Sigmoid colon (tissue), 7 donors: ENCODE data around the gene PDE9A. TPM values are rescaled to one million over a fixed set of nuclear protein-coding genes. Genes with fewer than 3 reads are reported as not detected.

Experiments
- DNase-seq: peaks from one replicate; pipeline ENCODE4 v3.0.0-alpha.2; 2019
- H3K27ac ChIP-seq, 4 donors: fragments of 200-600 bp; sonication (generic); one replicate each; pipeline ENCODE4 v1.5.1; 2016 to 2019; ENCODE audit warnings: mild to moderate bottlenecking in 1 of 4
- H3K27me3 ChIP-seq, 3 donors: fragments of 200-600 bp; sonication (generic); one replicate each; pipeline ENCODE4 v1.5.1; 2019; ENCODE audit warnings: mild to moderate bottlenecking in 1 of 3
- H3K36me3 ChIP-seq, 4 donors: fragments of 200-600 bp; sonication (generic); one replicate each; pipeline ENCODE4 v1.5.1; 2016 to 2019
- H3K4me1 ChIP-seq, 4 donors: fragments of 200-600 bp; sonication (generic); one replicate each; pipeline ENCODE4 v1.5.1; 2017 to 2019
- H3K4me3 ChIP-seq, 4 donors: fragments of 200-600 bp; sonication (generic); one replicate each; pipeline ENCODE4 v1.5.1; 2017 to 2019; ENCODE audit warnings: mild to moderate bottlenecking in 2 of 4, moderate library complexity in 1 of 4
- H3K9me3 ChIP-seq, 4 donors: fragments of 200-600 bp in 3 of 4; sonication (generic) in 3 of 4; one replicate each; pipeline versions ENCODE4 v1.5.1 to v1.6.1; 2013 to 2019
- EP300 ChIP-seq, 4 donors: sonication (generic); formaldehyde crosslinking; IDR thresholded peaks; one replicate each; pipeline ENCODE4 v1.6.1; 2017; ENCODE audit warnings: antibody characterized with exemption in 4 of 4
- POLR2A ChIP-seq, 2 donors: fragments of 450-650 bp; IDR thresholded peaks; one replicate each; pipeline ENCODE4 v1.6.1; 2016; ENCODE audit warnings: antibody characterized with exemption in 2 of 2, mild to moderate bottlenecking in 2 of 2, moderate library complexity in 2 of 2
- POLR2AphosphoS5 ChIP-seq, 4 donors: sonication (generic); formaldehyde crosslinking; IDR thresholded peaks; one replicate each; pipeline ENCODE4 v1.6.1; 2017; ENCODE audit warnings: antibody characterized with exemption in 4 of 4
- WGBS, 2 donors: extraction: QIAGEN DNeasy Blood & Tissue Kit; methylation state at CpG; one replicate each; pipeline ENCODE4 v1.1.7; 2013; 5-methylcytosine and 5-hydroxymethylcytosine counted together
- intact Hi-C: fragments of 100-400 bp; cut with DNase I; formaldehyde crosslinking; loops from one replicate; pipeline ENCODE4 v1.15.1; 2023
- polyA plus RNA-seq, 3 donors: library from polyadenylated mRNA; stranded (reverse); fragments of 200-250 nt; gene quantifications; one replicate each; pipeline ENCODE4 v1.2.3, GENCODE V29; 2013
- total RNA-seq, 4 donors: library from RNA; depleted of rRNA; stranded (reverse); fragments of >200 nt; gene quantifications; one replicate each; pipeline ENCODE4 v1.1.0, GENCODE V29; 2016
- TF ChIP-seq, protein P1 (sequence below), 4 experiments: fragments of 450-650 bp in 3 of 4; fragments of 200-600 bp in 1 of 4; IDR thresholded peaks; one replicate each; pipeline ENCODE4 v1.5.1; 2016 to 2019; ENCODE audit warnings: antibody characterized with exemption in 4 of 4, mild to moderate bottlenecking in 3 of 4, moderate library complexity in 2 of 4
- donor health status: healthy with polysubstance abuse.
- donor health status: Bipolar disorder and iron deficiency.
- donor health status: healthy.

The PDE9A gene
- total and polyA plus RNA-seq, 7 donors: 71.6 to 433 (median 102) TPM

DNA sequence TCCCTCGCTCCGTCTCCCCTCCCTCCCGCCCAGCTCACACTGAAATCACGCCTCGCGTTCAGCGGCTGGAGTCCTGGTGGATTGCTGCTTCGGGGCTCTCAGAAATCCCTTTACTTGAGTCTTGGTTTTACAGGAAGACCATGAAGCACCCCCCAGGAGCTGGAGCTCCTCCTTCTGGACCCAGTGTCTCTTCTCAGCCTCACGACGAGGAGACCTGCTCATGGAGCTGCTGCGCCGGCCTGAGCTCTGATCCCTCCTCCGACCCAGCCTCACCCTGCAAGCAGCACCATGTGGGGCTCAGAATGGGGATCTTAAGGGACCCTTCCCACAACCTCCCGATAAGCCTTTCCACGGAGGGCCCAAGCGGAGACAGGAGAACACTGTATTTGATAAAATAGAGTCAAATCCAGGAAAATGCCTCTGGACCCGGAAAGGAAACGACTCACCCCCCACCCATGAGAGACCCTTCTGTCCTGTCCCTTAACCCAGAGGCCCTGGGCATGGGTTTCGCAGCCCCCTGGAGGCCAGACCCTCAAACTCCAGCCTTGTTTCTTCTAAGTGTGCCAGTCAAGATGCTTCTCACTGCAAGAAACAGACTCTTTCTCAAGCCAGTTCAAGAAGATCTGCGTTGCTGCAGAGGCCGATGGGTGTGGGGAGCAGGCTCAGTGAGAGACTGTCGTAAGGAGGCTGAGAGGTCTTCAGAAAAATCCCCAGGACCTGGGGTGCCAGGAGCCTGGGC, 26.1 kb downstream of the PDE9A start:
- 94% methylated on average over 22 of the region's 22 CpGs for WGBS, 2 donors
- Histone ChIP-seq H3K27ac (no peak overlapping the region), H3K4me3 (no peak overlapping the region), H3K36me3 (peaks cover 0 to 8% (median 0%) of the 10 kb centered on the region in 4 donors), H3K27me3 (no peaks in the 10 kb centered on the region), H3K4me1 (peaks cover 0 to 57% (median 41%) of the 10 kb centered on the region in 4 donors), H3K9me3 (no peaks in the 10 kb centered on the region)
- intact Hi-C loops: loop anchor here (1.0 kb wide), 1 partner anchor 12 kb away; no protein-coding TSS in a partner anchor
- TF ChIP-seq, protein P1, sequence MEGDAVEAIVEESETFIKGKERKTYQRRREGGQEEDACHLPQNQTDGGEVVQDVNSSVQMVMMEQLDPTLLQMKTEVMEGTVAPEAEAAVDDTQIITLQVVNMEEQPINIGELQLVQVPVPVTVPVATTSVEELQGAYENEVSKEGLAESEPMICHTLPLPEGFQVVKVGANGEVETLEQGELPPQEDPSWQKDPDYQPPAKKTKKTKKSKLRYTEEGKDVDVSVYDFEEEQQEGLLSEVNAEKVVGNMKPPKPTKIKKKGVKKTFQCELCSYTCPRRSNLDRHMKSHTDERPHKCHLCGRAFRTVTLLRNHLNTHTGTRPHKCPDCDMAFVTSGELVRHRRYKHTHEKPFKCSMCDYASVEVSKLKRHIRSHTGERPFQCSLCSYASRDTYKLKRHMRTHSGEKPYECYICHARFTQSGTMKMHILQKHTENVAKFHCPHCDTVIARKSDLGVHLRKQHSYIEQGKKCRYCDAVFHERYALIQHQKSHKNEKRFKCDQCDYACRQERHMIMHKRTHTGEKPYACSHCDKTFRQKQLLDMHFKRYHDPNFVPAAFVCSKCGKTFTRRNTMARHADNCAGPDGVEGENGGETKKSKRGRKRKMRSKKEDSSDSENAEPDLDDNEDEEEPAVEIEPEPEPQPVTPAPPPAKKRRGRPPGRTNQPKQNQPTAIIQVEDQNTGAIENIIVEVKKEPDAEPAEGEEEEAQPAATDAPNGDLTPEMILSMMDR (IDR thresholded peaks at IDR 0.05): no peak
- TF ChIP-seq EP300 (IDR thresholded peaks at IDR 0.05) (no peak), POLR2AphosphoS5 (IDR thresholded peaks at IDR 0.05) (no peak), POLR2A (IDR thresholded peaks at IDR 0.05) (no peak)
- no peak for DNase-seq

DNA sequence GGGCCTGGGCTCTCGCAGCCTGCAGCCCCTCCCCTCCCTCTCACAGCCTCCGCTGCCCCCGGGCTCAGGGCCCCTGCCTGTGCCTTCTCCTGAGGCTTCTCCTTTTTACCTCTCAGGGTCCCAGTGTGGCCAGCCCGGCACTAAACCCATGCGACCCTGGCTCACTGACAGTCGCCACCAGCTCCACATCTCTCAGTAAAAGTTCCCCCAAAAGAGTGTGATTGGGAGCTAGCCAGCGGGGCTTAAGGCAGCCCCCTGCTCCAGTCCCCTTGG, 26.6 kb downstream of the PDE9A start:
- H3K4me3 ChIP-seq: no peak overlapping the region
- intact Hi-C loops: no loop called here
- peaks cover 0 to 8% (median 0%) of the 10 kb centered on the region in 4 donors for H3K36me3 ChIP-seq
- H3K27me3 ChIP-seq: no peaks in the 10 kb centered on the region
- no peak for TF ChIP-seq EP300 (IDR thresholded peaks at IDR 0.05)
- TF ChIP-seq, protein P1 (IDR thresholded peaks at IDR 0.05): no peak
- DNase-seq: no peak
- 92 to 93% methylated on average over 7 of the region's 7 CpGs for whole genome bisulfite sequencing, 2 donors
- peaks cover 0 to 53% (median 40%) of the 10 kb centered on the region in 4 donors for H3K4me1 ChIP-seq
- H3K9me3 ChIP-seq: no peaks in the 10 kb centered on the region
- H3K27ac ChIP-seq: no peak overlapping the region

DNA sequence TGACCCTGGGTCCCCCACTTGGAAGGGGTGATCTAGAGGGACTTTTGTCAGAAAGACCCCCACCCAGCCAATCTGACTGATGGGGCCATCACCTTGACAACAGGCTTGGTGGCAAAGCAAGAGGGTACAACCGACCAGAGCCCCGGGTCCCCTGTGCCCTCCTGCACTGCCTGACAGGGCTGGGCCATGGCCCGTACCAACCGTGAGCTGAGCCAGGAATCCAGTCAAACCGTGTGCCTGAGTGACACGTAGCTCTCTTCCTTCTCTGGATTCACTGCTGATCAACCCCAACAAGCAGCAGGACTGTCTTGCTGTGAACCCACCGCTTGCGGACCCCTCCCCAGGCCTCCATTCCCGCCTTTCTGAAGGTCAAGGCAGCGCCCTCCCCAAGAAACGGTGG, 27.0 kb downstream of the PDE9A start:
- DNase-seq: no peak
- TF ChIP-seq, protein P1 (IDR thresholded peaks at IDR 0.05): no peak
- Histone ChIP-seq H3K27me3 (no peaks in the 10 kb centered on the region), H3K4me3 (no peak overlapping the region), H3K4me1 (peaks cover 0 to 49% (median 36%) of the 10 kb centered on the region in 4 donors), H3K36me3 (peaks cover 0 to 8% (median 0%) of the 10 kb centered on the region in 4 donors), H3K27ac (peak overlapping the region in 1 of 4 donors; percentile 3), H3K9me3 (no peaks in the 10 kb centered on the region)
- WGBS, 2 donors: 92 to 93% methylated on average over 11 of the region's 11 CpGs
- intact Hi-C loops: no loop called here

GRCh38 chr21:42681296-42682206, 28.1 kb downstream of the PDE9A start:
- WGBS, 2 donors: 87 to 93% methylated on average over 24 of the region's 24 CpGs
- intact Hi-C loops: no loop called here
- no peak overlapping the region for H3K27ac ChIP-seq
- no peak for DNase-seq
- H3K36me3 ChIP-seq: peaks cover 0 to 17% (median 6%) of the 10 kb centered on the region in 4 donors
- TF ChIP-seq POLR2AphosphoS5 (IDR thresholded peaks at IDR 0.05) (peak in 1 of 4 donors; percentile 13), EP300 (IDR thresholded peaks at IDR 0.05) (no peak)
- TF ChIP-seq, protein P1 (IDR thresholded peaks at IDR 0.05): no peak
- H3K4me1 ChIP-seq: peaks cover 0 to 39% (median 33%) of the 10 kb centered on the region in 4 donors
- H3K9me3 ChIP-seq: no peaks in the 10 kb centered on the region
- H3K27me3 ChIP-seq: no peaks in the 10 kb centered on the region
- H3K4me3 ChIP-seq: no peak overlapping the region
